Effector CD4-positive, alpha-beta T cell (primary cell): ENCODE measurements around the gene GAS2L1.
"Not testable (repeated sequence)": the region's sequence is repeated elsewhere in the genome, so short reads cannot be mapped to it uniquely, and the experiment has no call there.

ENCODE experiments used
- DNase-seq: peaks from one replicate; pipeline ENCODE4 v3.0.0-alpha.2; 2020

GAS2L1 gene

DNA sequence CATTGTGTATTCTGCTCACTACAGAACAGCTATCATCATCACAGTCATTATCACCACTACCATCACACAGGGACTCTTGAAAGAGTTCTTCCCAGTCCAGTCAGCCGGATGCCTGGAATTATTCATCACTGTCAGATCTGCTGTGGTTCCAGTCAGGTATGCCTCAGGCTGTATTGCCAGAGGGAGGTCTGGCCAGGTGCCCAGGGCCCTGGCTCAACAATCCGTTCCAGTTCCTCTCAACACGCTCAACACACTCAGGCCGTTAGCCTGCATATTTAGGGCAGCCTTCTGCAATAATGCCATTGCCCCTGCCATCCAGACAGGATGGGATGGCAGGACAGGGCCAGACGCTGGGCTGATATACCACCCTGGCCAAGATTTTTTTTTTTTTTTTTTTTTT is 37.7 kb downstream of the GAS2L1 start:
- DNase-seq = no peak

- DNase-seq = not testable (repeated sequence)
Measured at GRCh38 chr22:29344889-29345288, 38.4 kb downstream of the GAS2L1 start.

- no peak for DNase-seq
Measured at GRCh38 chr22:29345932-29346331, 39.5 kb downstream of the GAS2L1 start.

DNA sequence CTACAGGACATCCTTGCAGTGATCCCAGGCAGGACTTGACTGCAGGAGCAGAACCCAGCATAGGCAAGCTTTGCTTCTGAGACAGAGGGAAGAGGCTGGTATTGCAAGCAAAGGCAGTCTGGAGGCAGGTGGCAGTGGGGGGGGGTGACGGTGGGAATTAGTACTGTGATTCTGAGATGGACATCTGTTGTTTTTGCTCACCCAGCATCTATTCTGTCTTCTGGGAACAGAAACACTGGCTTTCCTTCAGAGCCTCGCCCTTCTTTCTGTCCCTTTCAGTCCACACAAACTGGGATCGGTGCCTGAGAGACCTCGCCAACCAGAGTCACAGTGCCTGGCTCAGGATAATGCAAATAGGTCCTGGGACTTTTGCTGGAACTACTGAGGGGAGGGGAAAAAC is 40.2 kb downstream of the GAS2L1 start:
- no peak for DNase-seq

DNA sequence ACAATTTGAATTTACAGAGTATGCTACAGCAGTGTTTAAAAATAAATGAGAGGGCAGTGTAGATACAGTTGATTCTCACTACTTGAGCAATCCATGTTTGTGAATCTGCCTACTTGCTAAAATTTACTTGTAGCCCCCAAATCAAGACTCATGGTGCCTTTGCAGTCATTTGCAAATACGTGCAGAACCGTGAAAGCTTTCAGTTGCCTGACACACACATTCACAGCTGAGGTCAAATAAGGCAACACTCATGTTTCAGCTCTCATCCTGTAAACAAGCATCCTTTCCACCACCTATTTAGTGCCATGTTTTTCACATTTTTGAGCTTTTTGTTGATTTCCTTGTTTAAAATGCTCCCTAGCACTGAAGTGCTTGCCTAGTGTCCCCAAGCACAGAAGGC is 41.6 kb downstream of the GAS2L1 start:
- no peak for DNase-seq

GRCh38 chr22:29348956-29349355 is 42.5 kb downstream of the GAS2L1 start:
- DNase-seq = no peak

DNA sequence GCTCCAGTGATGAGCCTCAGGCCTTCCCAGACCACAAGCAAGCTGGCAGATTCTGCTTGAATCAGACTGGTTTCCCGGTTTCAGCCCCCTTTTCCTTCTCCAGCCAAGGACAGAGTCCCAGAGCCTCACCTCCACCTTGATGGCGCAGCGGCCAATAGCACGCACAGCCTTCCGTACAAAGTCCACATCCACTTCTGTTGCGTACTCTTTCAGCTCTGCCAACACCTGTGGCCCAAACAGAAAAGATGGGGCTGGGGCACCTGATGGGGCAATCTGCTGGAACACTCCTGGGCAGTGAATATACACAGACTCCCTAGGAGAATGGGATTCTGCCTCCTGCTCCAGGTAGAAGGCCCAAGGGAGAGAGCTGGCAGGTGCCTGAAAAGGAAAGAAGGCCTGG is 44.6 kb downstream of the GAS2L1 start:
- DNase-seq = no peak

DNA sequence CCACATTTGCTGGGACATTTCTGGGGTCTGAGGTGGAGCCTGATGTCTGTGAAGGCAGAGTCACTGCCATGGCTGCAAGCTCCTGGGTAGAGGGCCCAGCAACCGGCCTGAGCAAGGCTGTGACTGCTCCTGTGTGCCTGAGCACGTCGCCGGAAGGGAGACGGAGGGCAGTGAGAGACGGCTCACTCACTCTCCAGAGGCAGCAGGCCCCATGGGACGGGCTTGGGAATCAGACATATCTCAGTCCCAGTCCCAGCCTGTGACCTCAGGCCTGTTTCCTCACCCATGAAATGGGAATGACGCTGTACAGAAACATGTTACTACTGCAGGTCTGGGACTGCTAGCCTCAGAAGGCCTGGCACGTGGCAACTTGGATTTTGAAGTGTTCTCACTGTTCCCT is 45.4 kb downstream of the GAS2L1 start:
- no peak for DNase-seq

DNA sequence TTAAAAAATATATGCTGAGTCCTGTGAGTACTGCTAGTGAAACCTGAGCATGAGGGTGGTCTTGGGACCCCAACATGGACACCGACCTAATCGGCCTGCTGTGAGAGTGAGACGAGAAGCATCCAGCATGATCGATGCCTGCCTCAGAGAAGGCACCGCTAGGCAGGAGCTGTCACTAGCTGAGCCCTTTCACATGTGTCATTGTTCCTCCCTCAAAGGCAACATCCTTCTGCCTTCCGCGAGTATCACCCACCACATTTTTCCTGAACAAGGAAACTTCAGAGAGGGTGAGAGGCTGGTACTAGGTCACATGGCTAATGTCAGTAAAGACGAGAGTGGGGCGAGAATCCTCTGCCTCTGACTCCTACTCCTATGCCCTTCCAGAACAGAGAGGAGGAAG is 46.3 kb downstream of the GAS2L1 start:
- no peak for DNase-seq

GRCh38 chr22:29353286-29353685 is 46.8 kb downstream of the GAS2L1 start:
- no peak for DNase-seq

- no peak for DNase-seq
Measured at GRCh38 chr22:29353860-29354259, 47.4 kb downstream of the GAS2L1 start.

GRCh38 chr22:29357193-29357890 is 50.9 kb downstream of the GAS2L1 start:
- DNase-seq = not testable (repeated sequence)

DNA sequence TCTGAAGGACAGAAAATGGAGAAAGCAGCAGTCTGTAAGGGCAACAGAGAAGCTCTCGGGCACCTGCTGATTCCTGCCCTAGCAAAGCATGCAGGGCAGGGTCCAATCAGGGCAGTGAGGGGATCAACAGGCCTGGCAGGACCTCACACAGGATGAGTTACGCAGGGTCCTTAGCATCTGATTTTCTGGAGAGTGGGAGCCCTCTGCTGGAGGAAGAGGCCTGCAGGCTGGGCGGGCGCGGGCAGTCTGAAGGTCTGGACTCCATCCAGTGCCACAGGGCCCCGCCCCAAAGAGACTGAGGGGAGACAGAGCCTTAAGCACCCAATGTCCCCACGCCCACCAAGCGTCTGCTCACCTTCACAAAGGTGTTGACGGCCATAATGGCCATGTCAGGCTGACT is 53.0 kb downstream of the GAS2L1 start:
- no peak for DNase-seq
